Lower leg skin (tissue), 3 donors: ENCODE results near the gene PILRB.

Experiments used
- CTCF ChIP-seq, 3 donors: fragments of 450-650 bp; IDR thresholded peaks; one replicate each; pipeline ENCODE4 v1.5.1; 2016; ENCODE audit warnings: antibody characterized with exemption in 3 of 3, mild to moderate bottlenecking in 3 of 3, moderate library complexity in 2 of 3
- POLR2A ChIP-seq, 2 donors: fragments of 450-650 bp; IDR thresholded peaks; one replicate each; pipeline ENCODE4 v1.6.1; 2016 to 2017; ENCODE audit warnings: antibody characterized with exemption in 2 of 2, mild to moderate bottlenecking in 1 of 2, moderate library complexity in 1 of 2

- no peak for TF ChIP-seq CTCF (IDR thresholded peaks at IDR 0.05)
- no peak for TF ChIP-seq POLR2A (IDR thresholded peaks at IDR 0.05)
Observed at GRCh38 chr7:100400656-100401055, 42.7 kb downstream of the PILRB start.
